Stomach (tissue), 4 donors: ENCODE data around the gene PIEZO2.
"Not testable (repeated sequence)": the region's sequence is repeated elsewhere in the genome, so short reads cannot be mapped to it uniquely, and the experiment has no call there.

Experiments
- CTCF ChIP-seq, 7 experiments: fragments of 450-650 bp in 4 of 7; fragments of 200-600 bp in 3 of 7; sonication (generic) in 3 of 7; IDR thresholded peaks; one replicate each; pipeline ENCODE4 v1.5.1; 2016 to 2019; ENCODE audit warnings: antibody characterized with exemption in 7 of 7, control low read depth in 2 of 7, mild to moderate bottlenecking in 1 of 7
- POLR2AphosphoS5 ChIP-seq, 3 donors: sonication (generic); formaldehyde crosslinking; IDR thresholded peaks; one replicate each; pipeline ENCODE4 v1.6.1; 2016; ENCODE audit warnings: antibody characterized with exemption in 3 of 3

GRCh38 chr18:11129059-11129458 lies 20.3 kb downstream of the PIEZO2 start:
- not testable (repeated sequence) for TF ChIP-seq POLR2AphosphoS5, CTCF (IDR thresholded peaks at IDR 0.05)
